GM10248 (cell line): Measurements from ENCODE around the gene NFKBIE.

ENCODE experiments used
- CTCF ChIA-PET: fragments of 300-600 bp; sonication (Branson Sonifier 250); formaldehyde crosslinking; extraction: SDS; loops from one replicate; lab custom pipeline; 2021; ENCODE audit warnings: antibody characterized with exemption; lab: Yijun Ruan, JAX
- POLR2A ChIA-PET: fragments of 350-650 bp; sonication (Branson Sonifier 250); formaldehyde crosslinking; extraction: SDS; loops from one replicate; lab custom pipeline; 2020; ENCODE audit warnings: antibody characterized with exemption; lab: Yijun Ruan, JAX
- DNase-seq: peaks from one replicate; pipeline ENCODE4 v3.0.0; 2012; ENCODE audit errors: extremely low spot score
- TF ChIP-seq, protein P1 (sequence below): IDR thresholded peaks from 2 replicates; pipeline ENCODE4 v1.5.1; 2012; ENCODE audit warnings: mild to moderate bottlenecking, low read depth; ENCODE audit errors: extremely low read depth, missing control alignments, control extremely low read depth

NFKBIE gene

DNA sequence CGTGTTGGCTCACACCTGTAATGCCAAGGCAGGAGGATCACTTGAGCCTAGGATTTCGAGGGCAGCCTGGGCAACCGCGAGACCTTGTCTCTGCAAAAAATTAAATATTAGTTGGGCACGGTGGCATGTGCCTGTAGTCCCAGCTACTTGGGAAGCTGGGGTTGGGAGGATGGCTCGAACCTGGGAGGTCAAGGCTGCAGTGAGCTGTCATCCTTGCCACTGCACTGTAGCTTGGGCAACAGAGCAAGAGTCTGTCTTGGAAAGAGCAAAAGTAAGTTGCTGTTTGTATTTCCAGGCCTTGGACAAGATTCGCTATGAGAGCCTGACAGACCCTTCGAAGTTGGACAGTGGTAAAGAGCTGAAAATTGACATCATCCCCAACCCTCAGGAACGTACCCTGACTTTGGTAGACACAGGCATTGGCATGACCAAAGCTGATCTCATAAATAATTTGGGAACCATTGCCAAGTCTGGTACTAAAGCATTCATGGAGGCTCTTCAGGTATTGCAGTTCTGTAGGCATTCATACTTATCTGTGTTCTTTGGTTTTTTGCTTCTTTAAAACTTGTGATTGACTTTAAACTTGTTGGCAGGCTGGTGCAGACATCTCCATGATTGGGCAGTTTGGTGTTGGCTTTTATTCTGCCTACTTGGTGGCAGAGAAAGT, 16.1 kb downstream of the NFKBIE start:
- DNase-seq = no peak
- CTCF ChIA-PET = interaction anchor here (0.9 to 5.8 kb wide), 5 partner anchors 8 to 77 kb away, joined by 3 to 31 read pairs (median 9); partner anchors contain the start of gene SLC35B2
- POLR2A ChIA-PET = interaction anchor here (1.3 kb wide), 1 partner anchor 13 kb away, joined by 3 read pairs; no protein-coding TSS in a partner anchor
- TF ChIP-seq, protein P1, sequence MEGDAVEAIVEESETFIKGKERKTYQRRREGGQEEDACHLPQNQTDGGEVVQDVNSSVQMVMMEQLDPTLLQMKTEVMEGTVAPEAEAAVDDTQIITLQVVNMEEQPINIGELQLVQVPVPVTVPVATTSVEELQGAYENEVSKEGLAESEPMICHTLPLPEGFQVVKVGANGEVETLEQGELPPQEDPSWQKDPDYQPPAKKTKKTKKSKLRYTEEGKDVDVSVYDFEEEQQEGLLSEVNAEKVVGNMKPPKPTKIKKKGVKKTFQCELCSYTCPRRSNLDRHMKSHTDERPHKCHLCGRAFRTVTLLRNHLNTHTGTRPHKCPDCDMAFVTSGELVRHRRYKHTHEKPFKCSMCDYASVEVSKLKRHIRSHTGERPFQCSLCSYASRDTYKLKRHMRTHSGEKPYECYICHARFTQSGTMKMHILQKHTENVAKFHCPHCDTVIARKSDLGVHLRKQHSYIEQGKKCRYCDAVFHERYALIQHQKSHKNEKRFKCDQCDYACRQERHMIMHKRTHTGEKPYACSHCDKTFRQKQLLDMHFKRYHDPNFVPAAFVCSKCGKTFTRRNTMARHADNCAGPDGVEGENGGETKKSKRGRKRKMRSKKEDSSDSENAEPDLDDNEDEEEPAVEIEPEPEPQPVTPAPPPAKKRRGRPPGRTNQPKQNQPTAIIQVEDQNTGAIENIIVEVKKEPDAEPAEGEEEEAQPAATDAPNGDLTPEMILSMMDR = no peak

DNA sequence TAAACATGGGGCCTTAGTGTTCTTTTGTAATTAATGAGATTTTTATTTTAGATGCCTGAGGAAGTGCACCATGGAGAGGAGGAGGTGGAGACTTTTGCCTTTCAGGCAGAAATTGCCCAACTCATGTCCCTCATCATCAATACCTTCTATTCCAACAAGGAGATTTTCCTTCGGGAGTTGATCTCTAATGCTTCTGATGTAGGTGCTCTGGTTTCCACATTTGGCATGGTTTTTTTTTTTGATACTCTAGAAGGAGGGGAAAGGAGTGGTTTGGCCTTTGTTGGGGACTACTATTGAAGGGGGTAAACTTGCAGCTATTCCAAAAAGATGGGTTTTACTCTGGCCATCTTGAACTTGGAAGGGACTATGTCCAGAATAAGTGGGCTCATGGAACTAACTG, 16.8 kb downstream of the NFKBIE start:
- POLR2A ChIA-PET = interaction anchor here (2.7 to 3.8 kb wide), 2 partner anchors 7 to 24 kb away, joined by 21 to 56 read pairs; partner anchors contain the start of genes SLC29A1 and SLC35B2
- no peak for DNase-seq
- CTCF ChIA-PET = interaction anchor here (0.9 to 5.8 kb wide), 5 partner anchors 8 to 76 kb away, joined by 3 to 31 read pairs (median 9); partner anchors contain the start of gene SLC35B2
- TF ChIP-seq, protein P1 = no peak

DNA sequence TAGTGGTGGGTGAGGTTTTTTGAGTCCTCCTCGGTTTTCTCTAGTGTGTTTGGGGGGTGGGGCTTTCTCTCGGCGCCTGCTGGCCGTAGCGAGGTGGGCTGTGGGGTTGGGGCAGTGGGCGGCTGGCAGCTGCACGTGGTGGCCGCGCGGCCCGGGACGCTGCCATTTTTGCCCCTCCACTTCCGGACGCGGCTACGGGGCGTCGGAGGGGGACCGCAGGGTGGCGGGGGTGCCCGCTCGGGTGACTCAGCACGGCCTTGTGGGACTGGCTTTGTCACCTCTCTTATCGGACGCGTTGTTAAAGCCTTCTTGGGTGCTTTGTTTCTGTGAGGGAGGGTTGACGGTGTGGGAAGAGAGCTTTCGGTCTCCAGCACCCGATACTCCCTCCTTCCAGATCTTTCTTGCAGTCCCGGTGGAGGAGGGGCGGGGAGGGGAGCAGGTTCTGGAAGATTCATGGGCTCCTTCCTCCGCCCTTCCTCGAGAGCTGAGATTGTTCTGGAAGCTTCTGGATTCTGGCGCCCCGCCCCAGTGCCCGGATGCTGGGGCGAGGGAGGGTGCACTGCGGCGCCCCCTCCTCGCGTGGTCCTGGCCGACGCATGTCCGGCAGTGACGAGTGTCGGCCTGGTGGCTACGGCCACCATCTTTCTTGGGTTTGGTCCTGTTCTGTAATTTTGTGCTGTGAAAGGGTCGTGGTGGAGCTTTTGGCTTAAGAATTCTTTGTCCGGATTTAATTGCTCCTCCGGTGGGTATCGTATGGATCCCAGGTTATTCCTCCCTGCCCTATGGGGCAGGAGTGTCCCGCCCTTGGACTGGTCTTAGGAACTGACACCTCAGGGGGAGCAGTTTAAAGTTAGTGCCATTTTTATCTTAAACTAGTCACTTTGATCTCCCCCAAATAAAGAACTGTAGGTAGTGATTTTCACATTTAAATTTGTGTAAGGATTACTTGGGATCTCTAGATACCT, 17.7 kb downstream of the NFKBIE start:
- TF ChIP-seq, protein P1 = no peak
- no peak for DNase-seq
- CTCF ChIA-PET = interaction anchor here (0.9 to 6.9 kb wide), 9 partner anchors 9 to 150 kb away, joined by 3 to 56 read pairs (median 9); partner anchors contain the start of genes SLC29A1 and SLC35B2
- POLR2A ChIA-PET = interaction anchor here (0.8 to 3.8 kb wide), 18 partner anchors 8 to 564 kb away, joined by 3 to 56 read pairs (median 5); partner anchors contain the start of genes SLC29A1 and SLC35B2

DNA sequence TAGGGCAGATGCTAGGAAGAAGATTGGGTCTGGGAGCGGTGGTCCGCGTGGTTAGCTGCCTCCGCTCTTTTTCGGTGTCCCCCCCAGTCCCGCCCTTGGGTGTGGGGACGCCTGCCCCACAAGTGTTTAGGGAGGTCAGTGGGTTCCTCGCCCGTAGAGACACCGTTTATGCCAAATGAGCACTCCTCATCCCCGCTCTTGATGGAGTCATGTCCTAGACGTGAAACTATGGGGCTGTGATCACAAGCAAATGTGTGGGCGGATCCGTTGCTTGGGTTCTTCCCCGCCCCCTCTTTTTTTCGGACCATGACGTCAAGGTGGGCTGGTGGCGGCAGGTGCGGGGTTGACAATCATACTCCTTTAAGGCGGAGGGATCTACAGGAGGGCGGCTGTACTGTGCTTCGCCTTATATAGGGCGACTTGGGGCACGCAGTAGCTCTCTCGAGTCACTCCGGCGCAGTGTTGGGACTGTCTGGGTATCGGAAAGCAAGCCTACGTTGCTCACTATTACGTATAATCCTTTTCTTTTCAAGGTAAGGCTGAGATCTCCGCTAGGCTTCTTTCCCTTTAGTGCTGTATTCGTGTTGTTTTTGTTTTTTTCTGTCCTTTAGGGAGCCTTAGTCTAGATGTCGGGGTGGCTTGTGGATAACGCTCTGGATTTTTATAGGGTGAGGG, 18.6 kb downstream of the NFKBIE start, which contains the start of gene HSP90AB1:
Gene HSP90AB1 (plus strand): TSS at position 439 of the 675 bp plus-strand sequence. CDS start 1,529 bp downstream, outside the sequence.
- peak; percentile 93 for DNase-seq
- CTCF ChIA-PET = interaction anchor here (1.5 to 6.9 kb wide), 10 partner anchors 8 to 149 kb away, joined by 5 to 56 read pairs (median 8); partner anchors contain the start of genes SLC29A1 and SLC35B2
- TF ChIP-seq, protein P1 = no peak
- POLR2A ChIA-PET = interaction anchor here (0.5 to 3.8 kb wide), 24 partner anchors 9 to 618 kb away, joined by 3 to 56 read pairs (median 4); partner anchors contain the start of genes AARS2, GTPBP2, SLC29A1 and SLC35B2

DNA sequence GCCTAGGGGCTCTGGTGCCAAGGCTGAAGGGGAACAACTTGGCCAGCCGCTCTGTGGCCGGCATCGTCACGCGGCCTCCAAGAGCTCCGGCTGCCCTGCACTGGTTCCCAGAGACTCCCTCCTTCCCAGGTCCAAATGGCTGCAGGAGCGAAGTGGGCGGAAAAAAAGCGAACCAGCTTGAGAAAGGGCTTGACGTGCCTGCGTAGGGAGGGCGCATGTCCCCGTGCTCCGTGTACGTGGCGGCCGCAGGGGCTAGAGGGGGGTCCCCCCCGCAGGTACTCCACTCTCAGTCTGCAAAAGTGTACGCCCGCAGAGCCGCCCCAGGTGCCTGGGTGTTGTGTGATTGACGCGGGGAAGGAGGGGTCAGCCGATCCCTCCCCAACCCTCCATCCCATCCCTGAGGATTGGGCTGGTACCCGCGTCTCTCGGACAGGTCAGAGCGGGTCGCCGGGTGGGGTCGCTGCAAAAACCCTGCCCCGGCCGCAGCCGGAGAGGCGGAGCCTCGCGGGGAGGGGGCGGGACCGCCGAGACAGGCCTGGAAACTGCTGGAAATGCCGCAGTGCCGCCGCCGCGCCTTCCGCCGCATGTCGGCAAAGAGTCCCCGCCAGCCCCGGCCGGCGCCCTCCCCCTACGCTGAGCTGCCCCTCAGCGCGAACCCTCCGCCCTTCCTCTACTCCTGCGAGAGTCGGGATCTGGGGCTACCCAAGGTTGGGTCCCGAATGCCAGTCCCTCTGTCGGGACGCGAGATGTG, 19.3 kb downstream of the NFKBIE start:
- peak; percentile 89 for DNase-seq
- ChIA-PET POLR2A (interaction anchor here (0.5 to 3.8 kb wide), 25 partner anchors 9 to 617 kb away, joined by 3 to 56 read pairs (median 4); partner anchors contain the start of genes AARS2, GTPBP2, SLC29A1 and SLC35B2), CTCF (interaction anchor here (0.8 to 6.9 kb wide), 16 partner anchors 9 to 149 kb away, joined by 3 to 56 read pairs (median 7); partner anchors contain the start of genes SLC29A1 and SLC35B2)
- TF ChIP-seq, protein P1 = peak; percentile 51
